GM12878 (cell line): ENCODE measurements around the gene LRRC27. TPM values are rescaled to one million over a fixed set of nuclear protein-coding genes. Genes with fewer than 3 reads are reported as not detected.

ENCODE experiments used
- ATAC-seq: fragments of 200-7000 bp; cut with Tn5 transposase; 3 replicates; pipeline ENCODE4 v1.9.1; 2020; ENCODE audit warnings: mild to moderate bottlenecking, moderate library complexity
- BruUV-seq: library from RNA; stranded (reverse); fragments of 400-500 nt; replicated peaks from 2 replicates; lab custom pipeline; 2021; lab: Mats Ljungman, UMichigan
- CTCF ChIA-PET: fragments of 300-600 bp; sonication (Branson Sonifier 250); formaldehyde crosslinking; extraction: SDS; loops from one replicate; lab custom pipeline; 2021; ENCODE audit warnings: inconsistent platforms; lab: Yijun Ruan, JAX
- POLR2A ChIA-PET: fragments of 350-600 bp; formaldehyde crosslinking; extraction: SDS; loops from one replicate; lab custom pipeline; 2021; ENCODE audit warnings: inconsistent platforms; lab: Charles Lee
- RAD21 ChIA-PET: fragments of 300-600 bp; sonication (Branson Sonifier 250); formaldehyde crosslinking; loops from one replicate; lab custom pipeline; 2023; ENCODE audit warnings: antibody characterized with exemption; ENCODE audit not compliant: unreplicated experiment; lab: Charles Lee
- SMC1A ChIA-PET: fragments of 300-600 bp; sonication (Branson Sonifier 250); formaldehyde crosslinking; loops from one replicate; lab custom pipeline; 2023; ENCODE audit not compliant: unreplicated experiment, uncharacterized antibody; lab: Charles Lee
- DNase-seq: peaks from one replicate; pipeline ENCODE4 v3.0.0-alpha.2; 2011; ENCODE audit warnings: low read depth, low spot score
- FAIRE-seq: peaks from 3 replicates; lab custom pipeline; 2011; peaks lifted over from hg19 to GRCh38; lab: Jason Lieb, UNC
- H2AFZ ChIP-seq: 2 replicates; pipeline ENCODE4 v1.6.0; 2011; ENCODE audit warnings: low read depth, low read length, control low read depth; ENCODE audit not compliant: control insufficient read depth
- H3K27ac ChIP-seq: 2 replicates; pipeline ENCODE4 v1.5.1; 2011; ENCODE audit warnings: control low read depth; ENCODE audit not compliant: control insufficient read depth, insufficient read depth
- H3K27me3 ChIP-seq, 2 experiments: replicated peaks in 1 of 2; 2 replicates each; pipeline versions ENCODE4 v1.6.0 to v1.6.1; 2011; ENCODE audit warnings: low read length in 1 of 2; ENCODE audit not compliant: control insufficient read depth in 2 of 2, insufficient read depth in 2 of 2
- H3K36me3 ChIP-seq, 2 experiments: 2 replicates each; pipeline ENCODE4 v1.5.1; 2011; ENCODE audit warnings: low read length in 1 of 2; ENCODE audit not compliant: control insufficient read depth in 2 of 2, insufficient read depth in 2 of 2
- H3K4me1 ChIP-seq: 2 replicates; pipeline ENCODE4 v1.6.1; 2011; ENCODE audit warnings: mild to moderate bottlenecking, low read length, moderate library complexity, mixed read lengths; ENCODE audit not compliant: control insufficient read depth, insufficient read depth
- H3K4me2 ChIP-seq: 2 replicates; pipeline ENCODE4 v1.6.0; 2011; ENCODE audit warnings: control low read depth; ENCODE audit not compliant: control insufficient read depth, insufficient read depth
- H3K4me3 ChIP-seq: fragments of 200-600 bp; sonication (generic); 2 replicates; pipeline ENCODE4 v1.5.1; 2016
- H3K79me2 ChIP-seq: 2 replicates; pipeline ENCODE4 v1.6.0; 2011; ENCODE audit warnings: low read length; ENCODE audit not compliant: control insufficient read depth, insufficient read depth
- H3K9ac ChIP-seq: 2 replicates; pipeline ENCODE4 v1.8.0; 2011; ENCODE audit warnings: low read length, control low read depth, mixed read lengths; ENCODE audit not compliant: control insufficient read depth, insufficient read depth
- H3K9me3 ChIP-seq: replicated peaks from 3 replicates; pipeline ENCODE4 v1.5.1; 2011; ENCODE audit warnings: mild to moderate bottlenecking, low read length; ENCODE audit not compliant: control insufficient read depth, insufficient read depth
- H4K20me1 ChIP-seq: 2 replicates; pipeline ENCODE4 v1.6.0; 2011; ENCODE audit not compliant: control insufficient read depth, insufficient read depth
- TCF7 ChIP-seq: IDR thresholded peaks from 2 replicates; pipeline ENCODE4 v1.6.1; 2014; ENCODE audit warnings: antibody characterized with exemption, borderline replicate concordance
- ZNF217 ChIP-seq: fragments of 450-650 bp; IDR thresholded peaks from 2 replicates; pipeline ENCODE4 v1.6.1; 2017; ENCODE audit warnings: antibody characterized with exemption, mild to moderate bottlenecking
- ZNF592 ChIP-seq: fragments of 450-650 bp; IDR thresholded peaks from 2 replicates; pipeline ENCODE4 v1.6.1; 2017; ENCODE audit warnings: mild to moderate bottlenecking, moderate library complexity
- WGBS: methylation state at CpG from one replicate; pipeline ENCODE4 v1.1.6; 2016; ENCODE audit warnings: low lambda C conversion rate; ENCODE audit not compliant: insufficient replicate concordance, insufficient coverage; ENCODE audit errors: missing lambda C conversion rate; 5-methylcytosine and 5-hydroxymethylcytosine counted together
- in situ Hi-C: fragments of 300-500 bp; cut with MboI; formaldehyde crosslinking; loops from 9 replicates; pipeline ENCODE4 v1.14.3; 2018; ENCODE audit warnings: mixed read lengths
- intact Hi-C: fragments of 100-400 bp; cut with micrococcal nuclease; formaldehyde crosslinking; loops from one replicate; pipeline ENCODE4 v1.14.2; 2022; ENCODE audit not compliant: unreplicated experiment
- polyA plus RNA-seq, 11 experiments: library from polyadenylated mRNA; depleted of rRNA in 4 of 11; unstranded in 6 of 11; stranded (reverse) in 5 of 11; fragments of >200 nt; fragmentation: Nextera tagmentation in 4 of 11; fragmentation: Illumina TruSeq in 1 of 11; extraction: Ambion mirVana in 4 of 11; extraction: Trizol in 1 of 11; gene quantifications; 1 replicate in 1 of 11; 2 replicates in 10 of 11; pipeline versions ENCODE4 v1.2.1 to v1.2.3, GENCODE V29; 2011 to 2016; ENCODE audit warnings: inconsistent platforms in 2 of 11, missing spikeins in 2 of 11, low read depth in 1 of 11
- total RNA-seq, 4 experiments: library from RNA; depleted of rRNA in 3 of 4; stranded (reverse); fragments of >200 nt in 3 of 4; fragmentation: Illumina TruSeq in 1 of 4; extraction: Trizol in 1 of 4; gene quantifications; 2 replicates each; pipeline versions ENCODE4 v1.2.1 to v1.2.3, GENCODE V29; 2013 to 2021

LRRC27 gene
- total and polyA plus RNA-seq, 10 of the 15 experiments (the other 5 are each of a cell fraction or from before 2014, with no cell fraction given) = 0.48 to 6.9 (median 4.7) TPM

GRCh38 chr10:132399117-132400035 lies 67.4 kb downstream of the LRRC27 start (continued):
- TF ChIP-seq ZNF592 (no peak), TCF7 (no peak)

GRCh38 chr10:132400041-132400546 lies 68.1 kb downstream of the LRRC27 start:
- Histone ChIP-seq H3K9me3 (no peaks in the 10 kb centered on the region), H3K27me3 (peaks cover 0 to 3% of the 10 kb centered on the region in 2 experiments; a peak in 3 of 4 replicates), H3K79me2 (no peaks in the 10 kb centered on the region), H3K9ac (no peak overlapping the region), H3K36me3 (no peaks in the 10 kb centered on the region), H3K4me1 (peaks cover 8% of the 10 kb centered on the region; the same call in 1 of the 2 replicates), H4K20me1 (no peaks in the 10 kb centered on the region), H2AFZ (no peak overlapping the region), H3K4me3 (no peak overlapping the region), H3K27ac (no peak overlapping the region), H3K4me2 (no peak overlapping the region)
- ChIA-PET SMC1A (no interaction called here), POLR2A (no interaction called here), CTCF (no interaction called here), RAD21 (no interaction called here)
- intact Hi-C loops = no loop called here
- in situ Hi-C loops = no loop called here
- no peak for ATAC-seq
- no peak for DNase-seq
- 42% methylated on average over 9 of the region's 9 CpGs for WGBS
- no peak for FAIRE-seq
- BruUV-seq = no TSS peak
- TF ChIP-seq ZNF217 = no peak
